BJ (cell line): Measurements from ENCODE around the gene GABRP. TPM values are rescaled to one million over a fixed set of nuclear protein-coding genes. Genes with fewer than 3 reads are reported as not detected.

Source experiments
- CTCF ChIA-PET: fragments of 350-600 bp; formaldehyde crosslinking; extraction: SDS; loops from one replicate; lab custom pipeline; 2021; ENCODE audit warnings: antibody characterized with exemption, inconsistent platforms; lab: Yijun Ruan, JAX
- POLR2A ChIA-PET: fragments of 300-600 bp; sonication (Branson Sonifier 250); formaldehyde crosslinking; extraction: SDS; loops from one replicate; lab custom pipeline; 2021; ENCODE audit warnings: antibody characterized with exemption; lab: Charles Lee
- DNase-seq: peaks from one replicate; pipeline ENCODE4 v3.0.0-alpha.2; 2011; ENCODE audit warnings: low read depth
- H3K27me3 ChIP-seq: 2 replicates; pipeline ENCODE4 v1.6.0; 2011; ENCODE audit warnings: low read length; ENCODE audit not compliant: control insufficient read depth, insufficient read depth
- H3K36me3 ChIP-seq: 2 replicates; pipeline ENCODE4 v1.5.1; 2011; ENCODE audit warnings: low read length; ENCODE audit not compliant: control insufficient read depth, insufficient read depth
- H3K4me3 ChIP-seq: 2 replicates; pipeline ENCODE4 v1.5.1; 2011; ENCODE audit warnings: low read depth, mild to moderate bottlenecking, control low read depth, low read length
- CTCF ChIP-seq: IDR thresholded peaks from 2 replicates; pipeline ENCODE4 v1.5.1; 2011; ENCODE audit warnings: low read depth, mild to moderate bottlenecking, control low read depth, inconsistent platforms, low read length, moderate library complexity; ENCODE audit not compliant: insufficient read depth
- polyA plus RNA-seq: library from polyadenylated mRNA; depleted of rRNA; stranded (reverse); fragments of >200 nt; gene quantifications from 2 replicates; pipeline ENCODE4 v1.2.3, GENCODE V29; 2011

Gene GABRP
- polyA plus RNA-seq, 1 experiment, result not detected

GRCh38 chr5:170769898-170770416 lies 13.6 kb upstream of the GABRP start:
- no peaks in the 10 kb centered on the region for H3K36me3 ChIP-seq
- H3K27me3 ChIP-seq, result peaks cover 2% of the 10 kb centered on the region
- no peak overlapping the region for H3K4me3 ChIP-seq
- no peak for TF ChIP-seq CTCF
- ChIA-PET CTCF (interaction anchor here (2.7 kb wide), 1 partner anchor 25 kb away, joined by 11 read pairs; no protein-coding TSS in a partner anchor), POLR2A (no interaction called here)
- no peak for DNase-seq

- Histone ChIP-seq H3K36me3 (no peaks in the 10 kb centered on the region), H3K4me3 (no peak overlapping the region), H3K27me3 (peaks cover 2% of the 10 kb centered on the region)
- TF ChIP-seq CTCF, result no peak
- ChIA-PET CTCF (interaction anchor here (1.5 kb wide), 1 partner anchor 27 kb away, joined by 5 read pairs; no protein-coding TSS in a partner anchor), POLR2A (no interaction called here)
- DNase-seq, result no peak
These were observed 12.0 kb upstream of the GABRP start for GRCh38 chr5:170771496-170771895.

- CTCF ChIA-PET, result interaction anchor here (1.5 kb wide), 1 partner anchor 28 kb away, joined by 5 read pairs; no protein-coding TSS in a partner anchor
- no peaks in the 10 kb centered on the region for H3K36me3 ChIP-seq
- no peak for TF ChIP-seq CTCF
- POLR2A ChIA-PET, result no interaction called here
- no peak for DNase-seq
- no peak overlapping the region for H3K4me3 ChIP-seq
- peaks cover 2% of the 10 kb centered on the region for H3K27me3 ChIP-seq
These were observed 10.2 kb upstream of the GABRP start for GRCh38 chr5:170773024-170773985.

- ChIA-PET POLR2A (no interaction called here), CTCF (interaction anchor here (1.5 kb wide), 1 partner anchor 31 kb away, joined by 3 read pairs; no protein-coding TSS in a partner anchor)
- H3K36me3 ChIP-seq, result no peaks in the 10 kb centered on the region
- DNase-seq, result no peak
- no peak overlapping the region for H3K4me3 ChIP-seq
- TF ChIP-seq CTCF, result no peak
- H3K27me3 ChIP-seq, result peaks cover 2% of the 10 kb centered on the region
These were observed 8.7 kb upstream of the GABRP start for GRCh38 chr5:170774831-170775230.

GRCh38 chr5:170781946-170782345 lies 1.6 kb upstream of the GABRP start:
- CTCF ChIA-PET, result no interaction called here
- Histone ChIP-seq H3K4me3 (no peak overlapping the region), H3K27me3 (no peaks in the 10 kb centered on the region), H3K36me3 (no peaks in the 10 kb centered on the region)
- no peak for DNase-seq
- POLR2A ChIA-PET, result no interaction called here
- TF ChIP-seq CTCF, result no peak
